ENCODE data around the gene KRT77. TPM values are rescaled to one million over a fixed set of nuclear protein-coding genes. Genes with fewer than 3 reads are reported as not detected.

KRT77 gene
- total RNA-seq, 1 donor from 2014 or later = not detected

DNA sequence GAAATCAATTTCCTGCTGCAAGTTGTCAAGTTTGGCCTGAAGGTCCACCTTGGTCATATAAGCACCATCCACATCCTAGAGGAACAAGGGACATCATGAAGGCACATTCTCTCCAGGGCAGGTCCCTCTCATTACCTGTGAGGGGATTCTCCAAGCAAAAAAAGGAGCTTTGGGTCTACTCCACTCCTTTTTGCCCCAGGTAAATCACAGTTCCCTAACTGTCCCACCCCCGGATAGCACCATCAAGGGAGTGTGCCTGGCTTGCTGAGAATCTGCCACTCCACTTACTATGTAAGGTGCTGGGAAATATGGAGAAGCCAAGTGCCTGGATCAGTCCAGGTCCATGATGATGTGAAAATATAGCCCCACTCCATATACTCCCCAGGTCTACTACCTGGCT is 25.7 kb downstream of the KRT77 start:
- TF ChIP-seq, protein P1, sequence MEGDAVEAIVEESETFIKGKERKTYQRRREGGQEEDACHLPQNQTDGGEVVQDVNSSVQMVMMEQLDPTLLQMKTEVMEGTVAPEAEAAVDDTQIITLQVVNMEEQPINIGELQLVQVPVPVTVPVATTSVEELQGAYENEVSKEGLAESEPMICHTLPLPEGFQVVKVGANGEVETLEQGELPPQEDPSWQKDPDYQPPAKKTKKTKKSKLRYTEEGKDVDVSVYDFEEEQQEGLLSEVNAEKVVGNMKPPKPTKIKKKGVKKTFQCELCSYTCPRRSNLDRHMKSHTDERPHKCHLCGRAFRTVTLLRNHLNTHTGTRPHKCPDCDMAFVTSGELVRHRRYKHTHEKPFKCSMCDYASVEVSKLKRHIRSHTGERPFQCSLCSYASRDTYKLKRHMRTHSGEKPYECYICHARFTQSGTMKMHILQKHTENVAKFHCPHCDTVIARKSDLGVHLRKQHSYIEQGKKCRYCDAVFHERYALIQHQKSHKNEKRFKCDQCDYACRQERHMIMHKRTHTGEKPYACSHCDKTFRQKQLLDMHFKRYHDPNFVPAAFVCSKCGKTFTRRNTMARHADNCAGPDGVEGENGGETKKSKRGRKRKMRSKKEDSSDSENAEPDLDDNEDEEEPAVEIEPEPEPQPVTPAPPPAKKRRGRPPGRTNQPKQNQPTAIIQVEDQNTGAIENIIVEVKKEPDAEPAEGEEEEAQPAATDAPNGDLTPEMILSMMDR (IDR thresholded peaks at IDR 0.05) = no peak
- H3K4me3 Mint-ChIP-seq (ENCODE audit: unreplicated experiment) = no peak overlapping the region
- no peak overlapping the region for H3K27ac Mint-ChIP-seq (ENCODE audit: unreplicated experiment)
- no peaks in the 10 kb centered on the region for H3K4me1 Mint-ChIP-seq (ENCODE audit: low read depth)
- no peak for DNase-seq (ENCODE audit: low spot score)
- H3K36me3 Mint-ChIP-seq (ENCODE audit: low read depth) = no peaks in the 10 kb centered on the region
- H3K27me3 Mint-ChIP-seq (ENCODE audit: low read depth) = peaks cover 64% of the 10 kb centered on the region
- H3K9me3 Mint-ChIP-seq (ENCODE audit: low read depth) = no peaks in the 10 kb centered on the region

DNA sequence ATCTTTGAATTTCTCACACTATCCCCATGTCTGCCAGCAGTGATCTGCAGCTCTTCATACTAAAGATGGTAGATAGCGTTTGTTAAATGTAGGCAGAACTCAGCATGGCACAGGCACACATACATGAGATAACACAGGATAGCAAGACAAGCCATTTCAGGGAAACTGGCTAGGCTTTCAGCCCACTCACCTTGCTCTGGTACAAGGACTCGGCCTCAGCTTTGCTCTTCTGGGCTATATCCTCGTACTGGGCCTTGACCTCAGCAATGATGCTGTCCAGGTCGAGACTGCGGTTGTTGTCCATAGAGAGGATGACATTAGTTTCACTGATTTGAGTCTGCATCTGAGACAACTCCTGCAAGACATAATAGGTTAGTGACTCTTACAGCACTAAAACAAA is 26.2 kb downstream of the KRT77 start:
- H3K4me1 Mint-ChIP-seq (ENCODE audit: low read depth) = no peaks in the 10 kb centered on the region

DNA sequence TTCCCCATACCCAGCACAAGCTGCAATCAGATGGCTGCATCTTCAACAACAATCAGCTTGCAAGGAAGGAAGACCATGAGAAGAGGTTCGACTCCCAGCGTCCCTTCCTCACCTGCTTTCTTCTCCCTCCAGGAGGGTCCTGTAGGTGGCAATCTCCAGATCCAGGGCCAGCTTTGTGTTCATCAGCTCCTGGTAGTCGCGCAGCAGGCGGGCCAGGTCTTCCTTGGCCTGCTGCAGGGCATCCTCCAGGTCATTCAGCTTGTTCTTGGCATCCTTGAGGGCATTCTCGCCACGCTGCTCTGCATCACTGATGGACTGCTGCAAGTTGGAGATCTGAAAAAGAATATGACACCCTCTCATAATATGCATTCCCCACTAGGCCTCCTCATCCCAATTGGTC is 27.2 kb downstream of the KRT77 start:
- TF ChIP-seq, protein P1 (IDR thresholded peaks at IDR 0.05) = no peak
- H3K4me3 Mint-ChIP-seq (ENCODE audit: unreplicated experiment) = no peak overlapping the region
- no peaks in the 10 kb centered on the region for H3K9me3 Mint-ChIP-seq (ENCODE audit: low read depth)
- peaks cover 49% of the 10 kb centered on the region for H3K27me3 Mint-ChIP-seq (ENCODE audit: low read depth)
- H3K27ac Mint-ChIP-seq (ENCODE audit: unreplicated experiment) = no peak overlapping the region
- no peaks in the 10 kb centered on the region for H3K36me3 Mint-ChIP-seq (ENCODE audit: low read depth)
- no peak for DNase-seq (ENCODE audit: low spot score)
- no peaks in the 10 kb centered on the region for H3K4me1 Mint-ChIP-seq (ENCODE audit: low read depth)

More for the DNA sequence above, 26.2 kb downstream of the KRT77 start:
- Mint-ChIP-seq H3K9me3 (ENCODE audit: low read depth) (no peaks in the 10 kb centered on the region), H3K36me3 (ENCODE audit: low read depth) (no peaks in the 10 kb centered on the region), H3K27ac (ENCODE audit: unreplicated experiment) (no peak overlapping the region), H3K27me3 (ENCODE audit: low read depth) (peaks cover 58% of the 10 kb centered on the region), H3K4me3 (ENCODE audit: unreplicated experiment) (no peak overlapping the region)
- DNase-seq (ENCODE audit: low spot score) = no peak
- TF ChIP-seq, protein P1 (IDR thresholded peaks at IDR 0.05) = no peak

DNA sequence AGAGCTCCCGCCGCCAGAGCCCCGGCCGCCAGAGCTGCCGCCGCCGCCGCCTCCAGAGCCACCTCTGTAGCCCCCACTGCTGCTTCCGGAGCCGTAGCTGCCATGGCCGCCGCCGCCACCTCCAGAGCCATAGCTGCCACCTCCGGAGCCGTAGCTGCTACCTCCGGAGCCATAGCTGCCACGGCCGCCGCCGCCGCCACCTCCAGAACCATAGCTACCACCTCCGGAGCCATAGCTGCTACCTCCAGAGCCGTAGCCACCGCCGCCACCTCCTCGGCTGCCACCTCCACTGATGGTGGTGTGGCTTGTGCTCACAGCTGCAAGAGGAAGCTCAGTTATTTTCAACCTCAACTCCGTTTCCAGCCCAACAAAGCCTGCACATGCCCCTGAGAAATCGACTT is 28.0 kb downstream of the KRT77 start:
- no peaks in the 10 kb centered on the region for H3K36me3 Mint-ChIP-seq (ENCODE audit: low read depth)
- H3K27me3 Mint-ChIP-seq (ENCODE audit: low read depth) = peaks cover 44% of the 10 kb centered on the region
- H3K27ac Mint-ChIP-seq (ENCODE audit: unreplicated experiment) = no peak overlapping the region
- no peaks in the 10 kb centered on the region for H3K4me1 Mint-ChIP-seq (ENCODE audit: low read depth)
- DNase-seq (ENCODE audit: low spot score) = no peak
- H3K4me3 Mint-ChIP-seq (ENCODE audit: unreplicated experiment) = no peak overlapping the region
- TF ChIP-seq, protein P1 (IDR thresholded peaks at IDR 0.05) = no peak
- no peaks in the 10 kb centered on the region for H3K9me3 Mint-ChIP-seq (ENCODE audit: low read depth)

DNA sequence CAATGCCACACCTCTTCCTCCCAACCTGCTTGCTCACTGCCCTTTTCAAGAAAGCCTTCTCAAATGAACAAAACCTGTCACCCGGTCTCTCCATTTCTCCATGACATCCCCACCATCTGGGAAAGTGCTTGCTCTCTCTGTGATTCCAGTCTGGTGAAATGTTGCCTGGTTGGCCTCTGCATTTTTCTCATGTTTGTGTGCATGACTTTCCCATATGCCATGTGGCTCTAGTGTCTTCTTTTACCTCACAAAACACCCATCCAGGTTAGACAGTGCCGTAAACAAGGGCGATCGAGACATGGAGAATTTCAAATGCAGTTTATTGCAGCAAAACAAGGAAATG is 28.9 kb downstream of the KRT77 start:
- Mint-ChIP-seq H3K4me3 (ENCODE audit: unreplicated experiment) (no peak overlapping the region), H3K36me3 (ENCODE audit: low read depth) (no peaks in the 10 kb centered on the region), H3K27me3 (ENCODE audit: low read depth) (peaks cover 44% of the 10 kb centered on the region), H3K9me3 (ENCODE audit: low read depth) (no peaks in the 10 kb centered on the region), H3K27ac (ENCODE audit: unreplicated experiment) (no peak overlapping the region), H3K4me1 (ENCODE audit: low read depth) (no peaks in the 10 kb centered on the region)
- DNase-seq (ENCODE audit: low spot score) = no peak
- TF ChIP-seq, protein P1 (IDR thresholded peaks at IDR 0.05) = no peak

Measured in chondrocyte (in vitro differentiated cells).